Activated CD8-positive, alpha-beta memory T cell treated with anti-CD3 and anti-CD28 coated beads for 1 hour (primary cell): ENCODE results near the gene IRF4.

Experiments used
- DNase-seq, 2 donors: peaks; one replicate each; pipeline ENCODE4 v3.0.0-alpha.2; 2020; ENCODE audit warnings: low read depth in 1 of 2; ENCODE audit errors: extremely low read depth in 1 of 2

The IRF4 gene

DNA sequence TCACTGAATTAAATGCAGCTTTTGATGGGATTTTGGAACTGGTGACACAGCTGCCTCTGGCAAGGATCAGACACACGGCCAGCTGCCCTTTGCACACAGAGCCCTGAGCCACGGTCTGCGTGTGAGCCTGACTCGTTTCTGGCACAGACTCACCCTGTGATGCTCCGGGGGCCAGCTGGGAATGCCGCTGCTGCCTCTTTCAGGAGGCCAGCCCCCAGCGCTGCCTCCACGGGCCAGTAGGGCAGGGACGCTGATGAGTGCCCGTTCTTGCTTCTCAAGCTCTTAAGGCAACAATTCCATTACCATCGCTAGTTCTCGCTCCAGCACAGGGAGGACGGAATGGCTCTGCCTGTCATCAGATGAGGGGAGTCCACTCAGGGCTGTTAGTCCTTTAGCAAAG lies 61.6 kb downstream of the IRF4 start:
- no peak for DNase-seq

DNA sequence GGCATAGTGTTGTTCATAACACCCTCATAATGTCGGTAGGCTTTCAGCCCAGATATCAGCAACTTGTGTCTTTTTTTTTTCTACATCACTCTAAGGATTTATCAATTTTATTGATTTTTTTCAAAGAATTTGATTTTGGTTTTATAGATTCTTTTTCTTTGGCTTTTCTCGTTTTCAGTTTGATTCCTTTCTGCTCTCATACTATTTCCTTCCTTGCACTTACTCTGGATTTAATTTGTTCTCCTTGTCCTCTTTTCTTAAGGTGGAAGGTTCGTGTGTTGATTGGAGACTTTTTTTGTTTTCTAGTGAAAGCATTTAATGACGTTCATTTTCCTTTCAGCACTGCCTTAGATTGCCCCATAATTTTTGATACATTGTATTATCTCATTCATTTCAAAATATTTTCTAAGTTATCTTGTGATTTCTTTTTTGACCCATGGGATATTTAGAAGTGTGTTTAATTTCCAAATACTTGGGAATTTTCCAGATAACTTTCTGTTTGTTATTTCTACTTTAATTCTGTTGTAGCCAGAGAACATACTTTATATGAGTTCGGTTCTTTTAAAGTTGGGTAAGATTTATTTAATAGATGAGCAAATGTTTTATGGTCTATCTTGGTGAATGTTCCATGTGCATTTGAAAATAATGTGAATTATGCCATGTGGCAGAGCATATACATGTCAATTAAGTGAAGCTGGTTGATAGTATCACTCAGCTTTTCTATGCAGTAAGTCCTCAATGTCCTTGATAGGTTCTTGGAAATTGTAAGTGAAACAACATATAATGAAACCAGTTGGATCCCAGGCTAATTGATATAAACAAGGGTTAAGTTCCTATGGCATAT lies 62.8 kb downstream of the IRF4 start:
- DNase-seq, result no peak

GRCh38 chr6:455006-455585 lies 63.5 kb downstream of the IRF4 start:
- DNase-seq, result no peak

- no peak for DNase-seq
Observed at GRCh38 chr6:455835-456234, 64.3 kb downstream of the IRF4 start.

GRCh38 chr6:456358-456867 lies 64.9 kb downstream of the IRF4 start:
- DNase-seq, result no peak

DNA sequence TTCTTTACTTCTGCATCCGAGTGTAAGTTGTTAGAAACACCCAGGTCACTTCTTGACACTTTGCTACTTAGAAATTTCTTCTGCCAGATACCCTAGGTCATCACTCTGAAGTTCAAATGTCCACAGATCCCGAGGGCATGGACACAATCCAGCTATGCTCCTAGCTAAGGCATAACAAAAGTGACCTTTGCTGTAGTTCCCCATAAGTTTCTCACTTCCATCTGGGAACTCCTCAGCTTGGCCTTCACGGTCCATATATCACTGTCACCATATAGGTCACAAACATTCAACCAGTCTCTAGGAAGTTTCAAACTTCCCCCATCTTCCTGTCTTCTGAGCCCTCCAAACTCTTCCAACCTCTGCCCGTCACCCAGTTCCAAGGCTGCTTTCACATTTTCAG lies 65.3 kb downstream of the IRF4 start:
- no peak for DNase-seq
